Ovary (tissue), 3 donors: Measurements from ENCODE around the gene CHMP6.

Source experiments
- CTCF ChIP-seq, 3 donors: fragments of 450-650 bp in 2 of 3; fragments of 200-600 bp in 1 of 3; IDR thresholded peaks; one replicate each; pipeline versions ENCODE4 v1.5.1 to v1.8.0; 2016 to 2022; ENCODE audit warnings: antibody characterized with exemption in 3 of 3, mild to moderate bottlenecking in 1 of 3
- EP300 ChIP-seq: sonication (generic); formaldehyde crosslinking; IDR thresholded peaks from one replicate; pipeline ENCODE4 v1.6.1; 2017; ENCODE audit warnings: antibody characterized with exemption
- POLR2A ChIP-seq: fragments of 450-650 bp; IDR thresholded peaks from one replicate; pipeline ENCODE4 v1.6.1; 2017; ENCODE audit warnings: antibody characterized with exemption, mild to moderate bottlenecking, moderate library complexity
- donor health status: DM: no; HTN: no; CAD: no.

GRCh38 chr17:81044428-81044763, 52.8 kb downstream of the CHMP6 start:
- TF ChIP-seq CTCF (IDR thresholded peaks at IDR 0.05) (no peak), POLR2A (no peak), EP300 (no peak)
